ENCODE data around the gene CENPT. TPM values are rescaled to one million over a fixed set of nuclear protein-coding genes. Genes with fewer than 3 reads are reported as not detected.

The CENPT gene
- total and polyA plus RNA-seq, 10 of the 15 experiments (the other 5 are each of a cell fraction or from before 2014, with no cell fraction given) = 1.1 to 45.7 (median 24.5) TPM

- no peak for TF ChIP-seq ATF3 (IDR thresholded peaks at IDR 0.05; ENCODE audit: borderline replicate concordance, extremely low read depth, low read depth, low read length)
- peak; percentile 77 for TF ChIP-seq GATAD2B (conservative IDR thresholded peaks at IDR 0.05; ENCODE audit: low read depth)
- TF ChIP-seq CEBPZ (IDR thresholded peaks at IDR 0.05; ENCODE audit: low read depth, low read length) = no peak
- no peak for TF ChIP-seq ZSCAN29 (IDR thresholded peaks at IDR 0.05)
- TF ChIP-seq EGR1 (IDR thresholded peaks at IDR 0.05; ENCODE audit: borderline replicate concordance in 1 of 2, low read depth in 2 of 2, low read length in 2 of 2) = peak in 1 of 2 experiments; percentile 87; a peak in 2 of 3 replicates
- no peak; the same call in 1 of the 2 replicates for TF ChIP-seq SMAD5 (IDR thresholded peaks at IDR 0.05; ENCODE audit: low read depth)
- TF ChIP-seq NBN (IDR thresholded peaks at IDR 0.05) = peak; percentile 75
- no peak for TF ChIP-seq MYC (IDR thresholded peaks at IDR 0.05; ENCODE audit: insufficient read depth, insufficient read length, insufficient replicate concordance, low read length, severe bottlenecking)
- no peak for TF ChIP-seq SMC3 (IDR thresholded peaks at IDR 0.05; ENCODE audit: borderline replicate concordance, low read length)
Measured at GRCh38 chr16:67846320-67847063, 1.0 kb downstream of the CENPT start, which contains the start of gene NUTF2 (continued).

Data from GM12878 (cell line).